Activated T-cell treated with anti-CD3 and anti-CD28 coated beads for 4 hours (primary cell): ENCODE measurements around the gene TMTC2.

Experiments
- DNase-seq: peaks from one replicate; pipeline ENCODE4 v3.0.0-alpha.2; 2020

Gene TMTC2

GRCh38 chr12:82682851-82683261 lies 3.9 kb upstream of the TMTC2 start:
- DNase-seq, result no peak

- DNase-seq, result peak; percentile 88
These were observed 927 bp upstream of the TMTC2 start for GRCh38 chr12:82685790-82686167.

GRCh38 chr12:82687021-82688011 lies 610 bp downstream of the TMTC2 start:
- DNase-seq, result peak; percentile 36

GRCh38 chr12:82688035-82688501 lies 1.4 kb downstream of the TMTC2 start:
- DNase-seq, result no peak

GRCh38 chr12:82688596-82688995 lies 1.9 kb downstream of the TMTC2 start:
- DNase-seq, result no peak

DNA sequence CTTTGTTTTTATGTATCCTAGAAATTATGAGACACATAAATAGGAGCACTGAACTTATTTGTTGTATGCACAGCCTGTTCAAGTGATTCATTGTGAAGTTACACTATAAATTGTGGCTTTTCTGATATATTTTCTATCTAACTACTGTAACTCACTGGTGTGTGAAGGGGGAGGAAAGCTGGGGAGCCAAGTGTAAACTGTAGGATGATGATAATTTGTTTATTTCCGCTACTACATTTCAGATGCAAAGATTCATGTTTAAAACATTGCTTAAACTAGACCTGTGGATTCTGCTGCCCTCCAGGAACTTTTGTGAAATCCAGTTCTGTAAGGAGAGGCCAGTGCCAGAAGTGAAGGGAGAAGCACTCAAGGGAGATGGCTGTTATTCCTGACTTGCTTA lies 3.3 kb downstream of the TMTC2 start:
- DNase-seq, result no peak

- no peak for DNase-seq
These were observed 4.8 kb downstream of the TMTC2 start for GRCh38 chr12:82691513-82691912.

GRCh38 chr12:82694276-82694675 lies 7.6 kb downstream of the TMTC2 start:
- DNase-seq, result no peak

DNA sequence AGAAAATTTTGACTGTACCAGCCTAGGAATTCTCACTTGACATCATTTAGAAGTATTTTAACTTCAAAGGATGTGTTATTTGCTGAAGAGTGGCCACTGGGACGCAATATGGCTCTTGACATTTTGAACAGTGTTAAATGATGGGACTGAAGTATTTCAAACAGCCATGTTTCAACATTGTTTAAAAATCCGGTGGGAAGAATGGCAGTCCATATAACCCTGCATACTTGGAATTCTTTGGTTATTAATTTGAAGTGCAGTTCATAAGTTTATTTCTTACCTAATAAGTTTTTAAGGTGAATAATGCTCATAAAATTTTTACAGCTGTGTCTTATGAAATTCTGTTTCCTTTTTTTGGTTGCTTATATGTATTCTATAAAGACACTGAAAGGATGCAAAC lies 8.3 kb downstream of the TMTC2 start:
- DNase-seq, result no peak

- no peak for DNase-seq
These were observed 8.8 kb downstream of the TMTC2 start for GRCh38 chr12:82695531-82695930.

DNA sequence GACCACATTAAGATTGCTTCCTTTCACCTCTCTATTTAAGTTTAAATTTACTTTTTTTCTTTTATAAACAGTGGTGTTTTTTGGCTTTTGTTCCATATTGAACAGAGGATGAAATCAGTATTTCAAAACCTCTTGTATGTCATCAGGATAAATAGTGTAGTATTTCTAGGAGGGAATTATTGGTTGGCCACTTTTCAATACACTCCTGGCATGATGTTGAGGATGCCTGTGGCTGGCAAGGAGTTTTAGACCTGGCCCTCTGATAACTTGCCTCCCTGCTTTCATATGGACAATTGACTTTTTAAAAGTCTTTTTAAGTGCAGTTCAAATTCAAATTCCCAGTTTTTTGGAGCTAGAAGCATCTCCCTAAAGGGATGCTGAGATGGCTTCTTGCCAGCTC lies 9.8 kb downstream of the TMTC2 start:
- DNase-seq, result no peak

GRCh38 chr12:82698708-82699564 lies 12.2 kb downstream of the TMTC2 start:
- DNase-seq, result no peak

DNA sequence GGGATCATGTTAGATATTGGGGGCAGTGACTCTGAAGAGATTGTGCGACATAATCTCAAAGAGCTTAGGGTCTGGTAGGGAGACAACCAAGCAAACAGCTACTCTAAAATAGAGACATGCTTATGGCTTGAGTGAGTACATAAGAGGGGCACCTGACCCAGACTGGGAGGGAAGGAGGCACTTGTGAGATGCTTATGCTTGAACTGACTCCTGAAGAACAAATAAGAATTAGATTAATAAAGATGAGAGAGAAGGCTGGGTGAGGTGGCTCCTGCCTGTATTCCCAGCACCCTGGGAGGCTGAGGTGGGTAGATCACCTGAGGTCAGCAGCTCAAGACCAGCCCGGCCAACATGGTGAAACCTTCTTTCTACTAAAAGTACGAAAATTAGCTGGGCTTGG lies 19.1 kb downstream of the TMTC2 start:
- DNase-seq, result no peak

DNA sequence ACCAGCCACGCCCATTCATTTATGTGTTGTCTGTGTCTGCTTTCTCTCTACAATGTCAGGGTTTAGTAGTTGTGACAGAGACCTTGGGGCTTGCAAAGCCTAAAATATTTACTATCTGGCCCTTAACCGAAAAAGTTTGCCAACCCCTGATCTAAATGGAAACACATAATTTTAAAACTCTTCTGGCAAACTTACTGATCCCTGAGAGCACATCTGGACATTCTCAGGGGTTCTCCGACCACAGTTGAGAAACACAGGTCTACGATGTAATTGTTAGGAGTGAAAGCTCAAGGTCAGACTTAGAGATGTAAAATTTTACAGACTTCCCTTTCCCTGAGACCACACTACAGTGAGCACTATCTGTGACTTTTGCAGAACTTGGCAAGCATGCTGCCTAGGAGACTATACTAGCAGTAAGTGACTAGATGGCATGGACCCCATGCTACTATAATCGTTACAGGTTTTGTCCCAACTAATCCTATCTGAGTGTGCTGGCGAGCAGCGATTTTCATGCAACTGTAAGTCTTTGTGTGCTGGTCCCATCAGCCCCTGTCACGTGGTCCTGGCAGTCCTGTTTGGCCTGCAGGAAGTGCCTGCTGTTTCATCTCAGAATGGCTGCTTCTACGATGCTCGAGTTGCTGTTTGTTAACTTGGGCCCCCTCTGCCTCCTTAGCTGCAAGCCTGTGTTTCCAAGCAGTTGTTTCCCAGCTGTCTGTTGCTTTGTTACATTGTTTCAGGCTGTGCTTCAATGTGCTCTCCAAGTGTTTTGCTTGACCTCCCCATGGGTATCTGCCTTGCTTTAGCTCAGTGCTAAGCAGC lies 21.6 kb downstream of the TMTC2 start:
- no peak for DNase-seq

DNA sequence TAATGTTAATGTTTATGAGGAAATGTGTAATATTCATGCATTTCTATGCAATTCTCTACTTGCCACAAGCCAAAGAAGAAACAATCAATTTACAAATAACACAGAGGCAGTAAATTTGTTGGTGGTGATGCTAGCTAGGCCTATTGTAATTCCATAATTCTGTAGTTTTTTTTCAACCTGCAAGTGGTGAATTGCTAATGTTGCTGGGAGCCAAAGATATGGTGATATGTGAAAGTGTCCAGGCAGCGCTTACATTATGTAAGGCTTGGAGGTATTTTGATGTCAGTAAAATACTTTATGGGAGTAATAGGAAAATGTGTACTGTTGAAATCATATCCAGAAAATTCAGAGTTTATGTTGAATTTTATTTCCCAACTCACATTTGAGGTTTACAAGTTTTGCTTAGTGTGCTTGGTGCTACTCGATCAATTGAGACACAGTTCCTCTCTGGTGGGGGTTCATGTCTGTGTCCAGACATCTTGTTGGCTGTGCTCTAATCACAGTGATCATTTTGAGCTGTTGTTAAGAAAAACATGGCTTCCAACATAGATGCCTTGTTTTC lies 23.2 kb downstream of the TMTC2 start:
- DNase-seq, result no peak

DNA sequence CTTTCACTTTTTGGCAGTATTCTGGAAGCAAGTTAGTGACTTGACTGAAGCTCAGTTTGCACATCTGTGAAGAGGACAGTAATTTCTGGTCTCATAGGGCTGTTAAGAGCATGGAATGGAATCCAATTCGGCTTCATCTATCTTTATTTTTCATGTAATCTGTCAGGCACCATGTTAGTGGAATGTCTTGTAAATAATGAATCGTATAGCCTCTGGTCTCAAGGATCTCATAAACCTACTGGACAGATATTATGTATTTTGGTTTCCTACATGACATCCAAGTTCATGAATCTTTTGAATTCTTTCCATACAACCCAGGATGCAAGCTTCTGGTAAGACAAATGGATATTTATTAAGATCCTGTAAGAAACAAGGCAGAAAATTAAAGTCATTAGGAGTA lies 24.0 kb downstream of the TMTC2 start:
- no peak for DNase-seq

DNA sequence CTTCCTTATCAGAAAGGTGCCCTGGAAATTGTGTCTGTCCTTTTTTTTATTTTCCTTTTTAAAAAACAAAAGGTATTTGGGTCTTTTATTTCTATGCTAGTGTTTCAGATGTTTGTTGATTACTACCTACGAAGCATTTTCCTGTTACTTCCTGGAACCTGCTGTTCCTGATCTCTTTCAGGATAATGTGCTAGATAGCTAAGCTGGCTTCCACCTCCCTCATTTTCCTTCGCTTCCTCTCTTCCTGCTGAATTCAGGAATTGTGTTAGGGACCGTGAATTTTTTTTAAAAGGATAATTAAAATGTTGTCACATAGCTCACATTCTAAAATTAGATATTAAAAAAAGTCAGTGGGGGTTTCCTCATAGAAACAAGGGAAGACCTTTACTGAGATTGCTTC lies 27.7 kb downstream of the TMTC2 start:
- DNase-seq, result no peak

- no peak for DNase-seq
These were observed 35.0 kb downstream of the TMTC2 start for GRCh38 chr12:82721726-82722125.

DNA sequence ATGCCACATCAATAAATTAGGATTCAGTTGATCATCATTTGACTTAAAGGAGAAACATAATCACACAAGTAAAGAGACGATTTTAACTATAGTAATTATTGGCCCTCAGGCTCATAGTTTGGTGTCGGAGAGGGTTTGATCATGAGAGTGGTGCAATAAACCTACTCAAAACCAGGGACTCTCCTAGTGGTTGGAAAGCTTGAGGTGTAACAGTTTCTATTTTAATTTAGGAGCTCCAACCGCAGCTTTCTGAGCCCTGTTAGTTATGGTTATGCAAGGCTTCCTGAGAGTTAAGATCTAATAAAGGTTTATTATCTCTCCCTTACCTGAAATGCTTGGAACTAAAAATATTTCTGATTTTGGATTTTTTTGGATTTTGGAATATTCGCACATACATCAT lies 36.4 kb downstream of the TMTC2 start:
- no peak for DNase-seq

GRCh38 chr12:82723891-82724290 lies 37.2 kb downstream of the TMTC2 start:
- DNase-seq, result no peak

DNA sequence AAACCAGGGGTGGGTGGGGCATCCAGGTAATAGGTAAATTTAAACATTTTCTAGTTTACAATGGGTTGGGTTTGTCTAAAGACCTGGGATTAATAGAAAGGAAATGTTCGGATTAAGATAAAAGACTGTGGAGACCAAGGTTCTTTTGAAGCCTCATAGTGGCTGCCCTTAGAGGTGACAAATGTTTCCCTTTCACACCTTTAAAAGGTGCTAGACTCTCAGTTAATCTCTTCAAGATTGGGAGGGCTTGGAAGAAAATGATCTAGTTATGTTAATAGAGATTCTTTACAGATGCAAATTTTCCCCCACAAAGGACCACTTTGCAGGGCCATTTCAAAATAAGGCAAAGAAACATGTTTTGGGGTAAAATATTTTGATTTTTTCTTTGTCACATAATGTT lies 39.0 kb downstream of the TMTC2 start:
- DNase-seq, result no peak

DNA sequence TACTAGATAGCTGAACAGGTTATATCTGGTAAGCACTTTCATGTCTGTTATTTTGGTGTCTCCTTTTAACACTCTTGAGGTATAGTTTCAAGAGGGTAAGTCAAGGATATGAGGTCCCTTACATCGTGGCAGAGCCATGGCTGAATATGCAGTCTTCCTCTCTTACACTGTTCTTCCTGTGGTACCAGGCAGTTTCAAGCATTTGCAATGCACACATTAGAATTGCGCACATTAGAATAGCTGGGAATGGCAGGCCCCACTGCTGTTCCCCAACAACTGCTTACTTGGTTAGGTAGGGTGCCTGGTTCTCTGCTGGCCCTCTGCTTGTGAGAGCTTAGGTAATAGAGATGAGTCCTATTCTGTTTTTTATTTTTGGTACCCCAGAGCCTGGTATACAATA lies 41.2 kb downstream of the TMTC2 start:
- no peak for DNase-seq

DNA sequence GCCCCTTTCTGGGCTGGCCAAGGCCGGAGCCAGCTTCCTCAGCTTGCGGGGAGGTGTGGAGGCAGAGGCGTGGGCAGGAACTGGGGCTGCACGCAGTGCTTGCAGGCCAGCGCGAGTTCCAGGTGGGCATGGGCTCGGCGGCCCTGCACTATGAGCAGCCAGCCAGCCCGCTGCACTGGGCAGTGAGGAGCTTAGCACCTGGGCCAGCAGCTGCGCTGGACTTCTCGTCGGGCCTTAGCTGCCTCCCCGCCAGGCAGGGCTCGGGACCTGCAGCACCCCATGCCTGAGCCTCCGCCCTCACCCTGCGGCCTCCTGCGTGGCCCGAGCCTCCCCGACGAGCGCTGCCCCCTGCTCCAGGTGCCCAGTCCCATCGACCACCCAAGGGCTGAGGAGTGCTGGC lies 42.0 kb downstream of the TMTC2 start:
- DNase-seq, result no peak
